GM18498 (cell line): Measurements from ENCODE around the gene ABAT.
"Not testable (repeated sequence)": the region's sequence is repeated elsewhere in the genome, so short reads cannot be mapped to it uniquely, and the experiment has no call there.

Source experiments
- ATAC-seq: cut with Tn5 transposase; IDR thresholded peaks from one replicate; pipeline ENCODE4 v1.9.1; 2021; ENCODE audit warnings: mild to moderate bottlenecking, moderate library complexity; ENCODE audit not compliant: unreplicated experiment

Gene ABAT

GRCh38 chr16:8774208-8774607 lies 99.8 kb downstream of the ABAT start:
- no peak for ATAC-seq

DNA sequence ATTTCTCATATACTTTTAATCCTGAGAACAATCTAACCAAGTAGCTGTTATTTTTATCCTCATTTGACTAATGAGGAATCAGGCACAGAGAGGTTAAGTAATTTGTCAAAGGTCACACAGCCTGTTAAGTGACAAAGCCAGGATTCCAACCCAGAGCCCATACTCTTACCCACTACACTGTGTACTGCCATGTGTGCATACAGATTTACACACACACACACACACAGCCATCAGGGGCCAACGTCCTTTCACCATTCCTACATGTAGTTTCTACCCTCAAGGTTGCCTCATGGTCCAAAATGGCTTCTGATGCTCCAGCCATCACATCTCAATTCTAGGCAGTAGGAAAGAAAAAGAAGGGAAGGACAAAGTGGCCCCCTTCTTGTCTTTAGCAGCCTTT lies 100.9 kb downstream of the ABAT start:
- no peak for ATAC-seq

- no peak for ATAC-seq
These were observed 101.7 kb downstream of the ABAT start for GRCh38 chr16:8776129-8776584.

DNA sequence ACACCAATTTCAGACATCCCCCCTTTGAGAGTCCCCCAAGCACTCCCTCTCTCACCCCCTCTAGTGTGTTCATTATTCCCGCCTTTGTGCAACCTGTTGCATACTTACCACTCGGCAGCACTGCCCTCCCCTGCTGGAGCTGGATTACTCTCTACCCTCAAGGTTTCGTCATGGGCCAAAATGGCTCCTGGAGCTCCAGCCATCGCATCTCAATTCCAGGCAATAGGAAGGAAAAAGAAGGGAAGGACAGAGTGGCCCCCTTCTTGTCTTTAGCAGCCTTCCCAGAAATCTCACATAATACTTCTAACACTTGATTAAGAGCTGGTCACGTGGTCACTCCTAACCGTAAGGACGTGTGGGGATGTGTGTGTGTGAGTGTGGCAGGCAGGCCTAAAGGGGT lies 102.8 kb downstream of the ABAT start:
- no peak for ATAC-seq

GRCh38 chr16:8781797-8782196 lies 107.4 kb downstream of the ABAT start:
- ATAC-seq, result no peak

GRCh38 chr16:8782673-8783072 lies 108.3 kb downstream of the ABAT start:
- no peak for ATAC-seq

GRCh38 chr16:8785408-8785807 lies 111.0 kb downstream of the ABAT start:
- no peak for ATAC-seq

- not testable (repeated sequence) for ATAC-seq
These were observed 111.9 kb downstream of the ABAT start for GRCh38 chr16:8786316-8786715.

- ATAC-seq, result no peak
These were observed 114.3 kb downstream of the ABAT start for GRCh38 chr16:8788578-8789172.

GRCh38 chr16:8795091-8795490 lies 120.7 kb downstream of the ABAT start:
- ATAC-seq, result no peak

DNA sequence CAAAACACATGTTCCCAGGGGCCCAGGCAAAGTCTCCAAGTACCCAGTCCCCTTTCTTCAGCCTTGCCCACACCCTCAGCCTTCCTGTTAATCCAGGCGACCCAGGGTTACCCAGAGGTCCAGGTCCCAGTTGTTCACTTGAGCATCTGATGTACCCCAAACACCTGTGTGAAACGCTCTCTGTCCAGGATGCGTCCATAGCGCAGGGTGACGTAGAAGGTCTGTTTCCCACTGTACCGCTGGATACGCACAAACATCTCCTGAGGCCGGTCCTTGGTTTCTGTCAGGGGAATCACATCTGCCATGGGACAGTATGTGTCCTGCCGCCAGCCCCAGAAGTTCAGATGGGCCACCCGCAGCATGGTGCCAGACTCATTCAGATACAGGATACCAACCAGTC lies 121.4 kb downstream of the ABAT start:
- no peak for ATAC-seq

DNA sequence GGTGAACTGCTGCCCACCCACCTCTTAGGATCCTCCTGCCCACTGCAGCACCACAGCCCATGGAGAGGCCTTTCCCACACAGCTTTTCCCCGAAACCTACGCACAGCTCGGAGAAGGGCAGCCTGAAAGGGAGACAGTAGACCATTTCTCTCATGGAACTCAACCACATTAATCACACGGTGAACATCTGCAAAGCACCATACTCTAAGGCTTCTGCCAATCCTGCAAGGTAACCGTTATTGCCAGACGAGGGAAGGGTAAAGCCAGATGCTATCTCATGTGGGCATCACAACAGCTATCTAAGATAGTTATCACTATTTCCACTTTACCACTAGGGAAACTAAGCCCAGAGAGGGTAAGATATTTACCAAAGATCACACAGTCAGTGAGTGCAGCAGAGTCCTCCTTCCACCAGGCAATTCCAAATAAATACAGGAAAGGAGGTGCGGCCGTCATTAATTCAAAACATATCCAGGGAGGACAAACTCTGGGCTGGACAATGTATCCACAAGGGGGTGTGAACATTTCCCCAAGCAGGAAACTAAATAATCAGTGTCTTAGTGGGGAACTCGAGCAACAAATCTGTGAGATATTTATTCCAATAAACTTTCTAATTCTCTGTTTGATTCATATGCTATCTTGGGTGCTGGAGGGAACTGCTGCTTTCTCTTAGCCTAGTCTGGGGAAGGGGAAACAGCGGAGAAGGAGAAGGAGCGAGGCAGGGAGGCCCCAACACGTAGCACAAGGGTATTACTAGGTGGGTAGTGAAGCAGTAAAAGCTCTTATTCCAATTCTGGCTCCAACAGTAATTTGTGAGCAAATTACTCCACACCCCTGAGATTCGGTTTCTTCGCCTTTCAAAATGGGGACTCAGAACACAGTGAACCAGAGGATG lies 122.3 kb downstream of the ABAT start:
- ATAC-seq, result no peak

DNA sequence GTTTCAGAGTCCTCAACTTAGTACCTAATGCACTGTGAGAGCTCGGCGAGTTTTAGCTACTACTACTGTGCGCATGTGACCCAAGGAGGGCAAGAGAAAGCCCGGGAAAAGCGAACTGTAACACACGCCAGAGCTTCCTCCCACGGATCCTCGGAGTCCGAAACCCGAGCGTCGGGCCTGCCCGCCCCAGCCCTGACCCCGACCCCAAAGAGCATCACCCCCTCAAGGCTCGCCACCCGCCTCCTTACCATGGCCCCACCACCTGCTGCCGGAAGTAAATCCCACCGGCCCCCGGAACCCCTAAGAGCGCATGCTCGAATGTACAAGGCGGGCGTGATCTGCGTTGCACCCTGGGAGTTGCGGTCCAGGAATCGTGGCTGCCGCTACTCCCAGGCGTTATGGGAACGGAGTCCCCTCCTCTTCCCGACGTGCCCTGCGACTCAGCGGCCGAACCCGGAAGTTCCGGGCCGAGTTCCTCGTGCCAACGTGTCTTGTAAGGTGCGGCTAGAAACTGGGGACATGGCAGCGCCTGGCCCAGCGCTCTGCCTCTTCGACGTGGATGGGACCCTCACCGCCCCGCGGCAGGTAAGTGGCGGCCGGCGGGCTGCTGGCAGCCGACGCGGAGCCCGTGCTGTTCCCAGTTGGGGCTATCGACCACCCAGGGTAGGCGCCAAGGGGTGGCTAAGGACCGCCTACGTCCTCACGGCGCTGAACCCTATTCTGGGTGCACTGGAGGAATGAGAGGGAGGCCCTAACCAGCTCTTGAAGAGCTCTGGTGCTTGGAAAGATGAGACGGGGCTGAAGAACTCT lies 123.2 kb downstream of the ABAT start, which contains the start of the genes PMM2 and TMEM186:
PMM2 (plus strand) TSS at position 476 of the 810 bp plus-strand sequence; CDS start at position 520, 44 bp downstream.
TMEM186 (minus strand) TSS at position 276 of the 810 bp plus-strand sequence; CDS start at position 251, 25 bp downstream.
- ATAC-seq, result peak; percentile 95

DNA sequence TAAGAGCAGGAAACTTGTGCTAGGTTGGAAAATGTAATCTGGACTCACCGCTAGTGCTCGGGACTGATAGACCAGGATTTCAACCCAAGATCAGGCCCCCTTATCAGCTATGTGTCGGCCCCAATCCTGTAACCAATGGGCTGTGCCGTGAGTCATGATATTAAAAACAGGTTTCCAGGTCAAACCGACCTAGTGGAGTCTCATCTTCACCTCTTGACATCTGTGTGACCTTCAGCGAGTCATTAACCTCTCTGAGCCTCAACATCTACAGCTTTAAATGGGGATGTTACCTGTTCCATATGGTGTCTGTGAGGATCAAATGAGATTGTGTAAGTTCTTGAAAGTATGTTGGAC lies 123.7 kb downstream of the ABAT start:
- peak; percentile 2 for ATAC-seq

GRCh38 chr16:8798535-8799157 lies 124.2 kb downstream of the ABAT start:
- no peak for ATAC-seq

GRCh38 chr16:8801701-8802100 lies 127.3 kb downstream of the ABAT start:
- ATAC-seq, result no peak

GRCh38 chr16:8803733-8804132 lies 129.3 kb downstream of the ABAT start:
- ATAC-seq, result not testable (repeated sequence)

DNA sequence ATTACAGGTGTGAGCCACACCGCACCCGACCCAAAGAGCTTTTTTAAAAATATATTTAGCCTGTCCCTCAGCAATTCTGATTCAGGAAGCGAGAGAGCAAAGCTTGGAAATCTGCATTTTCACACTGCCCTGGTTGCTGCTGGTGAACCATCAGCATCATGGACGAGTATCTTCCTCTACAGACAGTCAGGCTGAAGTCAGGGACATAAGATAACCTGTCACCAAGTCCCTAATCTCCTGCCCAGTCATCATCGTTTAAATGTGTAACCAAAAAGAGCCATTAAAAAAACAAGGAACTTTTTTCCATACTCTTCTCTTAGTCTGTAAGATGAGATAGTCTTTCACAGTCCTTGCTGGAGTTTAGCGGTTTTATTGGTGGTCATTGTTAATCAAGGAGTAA lies 129.9 kb downstream of the ABAT start:
- ATAC-seq, result no peak

- ATAC-seq, result no peak
These were observed 132.0 kb downstream of the ABAT start for GRCh38 chr16:8806272-8806983.

- no peak for ATAC-seq
These were observed 132.8 kb downstream of the ABAT start for GRCh38 chr16:8807189-8807588.
